ENCODE measurements around the gene HCAR3.

HCAR3 gene

DNA sequence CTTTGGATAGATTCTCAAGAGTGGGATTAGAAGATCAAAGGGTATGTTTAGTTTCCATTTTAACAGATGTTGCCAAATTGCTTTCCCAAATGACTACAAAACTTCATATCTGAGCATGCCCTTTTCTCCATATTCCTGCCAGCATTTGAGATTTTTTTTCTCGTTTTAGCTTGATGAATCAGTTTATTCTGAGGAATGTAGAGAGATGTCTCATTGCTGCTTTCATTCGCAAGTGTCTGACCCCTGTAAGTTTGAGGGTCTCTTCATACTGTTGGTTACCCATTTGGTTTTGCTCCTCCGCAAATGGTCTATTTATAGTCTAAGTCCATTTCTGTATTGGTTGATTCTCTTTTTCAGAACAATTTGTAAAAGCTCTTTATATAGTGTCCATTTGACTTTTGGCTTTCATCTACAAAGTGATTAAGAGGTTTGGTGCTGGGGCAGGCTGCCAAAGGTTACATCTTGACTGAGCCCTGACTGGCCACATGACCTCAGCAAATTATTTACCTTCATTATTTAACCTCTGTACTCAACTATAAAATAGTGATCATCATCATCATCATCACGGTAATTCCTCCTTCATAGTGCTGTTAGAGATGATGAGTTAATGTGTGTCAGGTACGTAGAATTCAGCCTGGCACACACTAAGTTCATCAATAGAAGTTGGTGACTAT, 47.1 kb downstream of the HCAR3 start:
- DNase-seq (ENCODE audit: low read depth) = peak; percentile 62
- no peak overlapping the region for H3K4me3 ChIP-seq (ENCODE audit: low read length)
- no peak for TF ChIP-seq CTCF (conservative IDR thresholded peaks at IDR 0.05; ENCODE audit: low read length)

GRCh38 chr12:122668268-122668667, 48.3 kb downstream of the HCAR3 start:
- H3K4me3 ChIP-seq (ENCODE audit: low read length) = no peak overlapping the region
- no peak for DNase-seq (ENCODE audit: low read depth)
- TF ChIP-seq CTCF (conservative IDR thresholded peaks at IDR 0.05; ENCODE audit: low read length) = no peak

- TF ChIP-seq CTCF (conservative IDR thresholded peaks at IDR 0.05; ENCODE audit: low read length) = no peak
- no peak for DNase-seq (ENCODE audit: low read depth)
- no peak overlapping the region for H3K4me3 ChIP-seq (ENCODE audit: low read length)
Measured at GRCh38 chr12:122665759-122666158, 50.9 kb downstream of the HCAR3 start.

- no peak for DNase-seq (ENCODE audit: low read depth)
- TF ChIP-seq CTCF (conservative IDR thresholded peaks at IDR 0.05; ENCODE audit: low read length) = no peak
- no peak overlapping the region for H3K4me3 ChIP-seq (ENCODE audit: low read length)
Measured at GRCh38 chr12:122665349-122665748, 51.3 kb downstream of the HCAR3 start.

Measured in AG10803 (cell line).